GM23338 (cell line): ENCODE measurements around the gene HIVEP3. TPM values are rescaled to one million over a fixed set of nuclear protein-coding genes. Genes with fewer than 3 reads are reported as not detected.

Experiments
- ATAC-seq: fragments of 200-7000 bp; cut with Tn5 transposase; 3 replicates; pipeline ENCODE4 v1.9.1; 2020
- DNase-seq: peaks from one replicate; pipeline ENCODE4 v3.0.0-alpha.2; 2015; ENCODE audit warnings: low spot score
- H2AFZ ChIP-seq: fragments of 200-600 bp; sonication (generic); 2 replicates; pipeline ENCODE4 v1.8.0; 2016; ENCODE audit warnings: antibody characterized with exemption, mild to moderate bottlenecking, moderate library complexity
- H3F3A ChIP-seq: fragments of 200-600 bp; sonication (generic); replicated peaks from 2 replicates; pipeline ENCODE4 v1.8.0; 2017; ENCODE audit warnings: antibody characterized with exemption, mixed run types, low read depth
- H3K27ac ChIP-seq: fragments of 200-600 bp; sonication (generic); 2 replicates; pipeline ENCODE4 v1.6.1; 2016; ENCODE audit warnings: low read depth
- H3K27me3 ChIP-seq: fragments of 200-600 bp; sonication (generic); 2 replicates; pipeline ENCODE4 v1.8.0; 2016; ENCODE audit warnings: mild to moderate bottlenecking, mixed run types, moderate library complexity; ENCODE audit not compliant: insufficient read depth
- H3K36me3 ChIP-seq: fragments of 200-600 bp; sonication (generic); 2 replicates; pipeline ENCODE4 v1.8.0; 2016; ENCODE audit warnings: mild to moderate bottlenecking; ENCODE audit not compliant: insufficient read depth
- H3K4me1 ChIP-seq: fragments of 200-600 bp; sonication (generic); 2 replicates; pipeline ENCODE4 v1.8.0; 2016; ENCODE audit warnings: mild to moderate bottlenecking, moderate library complexity; ENCODE audit not compliant: insufficient read depth
- H3K4me2 ChIP-seq: fragments of 200-600 bp; sonication (generic); 2 replicates; pipeline ENCODE4 v1.7.1; 2017; ENCODE audit warnings: mixed run types
- H3K4me3 ChIP-seq: fragments of 200-600 bp; sonication (generic); 2 replicates; pipeline ENCODE4 v1.6.1; 2016; ENCODE audit warnings: mixed run types
- H3K79me2 ChIP-seq: fragments of 200-600 bp; sonication (generic); replicated peaks from 2 replicates; pipeline ENCODE4 v1.8.0; 2017; ENCODE audit warnings: mild to moderate bottlenecking; ENCODE audit not compliant: insufficient read depth
- H3K9me2 ChIP-seq: fragments of 200-600 bp; sonication (generic); 2 replicates; pipeline ENCODE4 v1.8.0; 2017; ENCODE audit not compliant: insufficient read depth
- H4K20me1 ChIP-seq: fragments of 200-600 bp; sonication (generic); replicated peaks from 2 replicates; pipeline ENCODE4 v1.8.0; 2017; ENCODE audit warnings: mild to moderate bottlenecking; ENCODE audit not compliant: insufficient read depth
- H3K27ac Mint-ChIP-seq: 2 replicates; pipeline ENCODE4 v1.8.0; 2020; ENCODE audit warnings: inconsistent platforms, mild to moderate bottlenecking, moderate library complexity, mixed read lengths
- H3K27me3 Mint-ChIP-seq: 3 replicates; pipeline ENCODE4 v1.8.0; 2022; ENCODE audit warnings: low read depth, mild to moderate bottlenecking, moderate library complexity, mixed read lengths, inconsistent platforms; ENCODE audit not compliant: insufficient read depth, poor library complexity
- H3K36me3 Mint-ChIP-seq: 3 replicates; pipeline ENCODE4 v1.8.0; 2021; ENCODE audit warnings: low read depth, mild to moderate bottlenecking, inconsistent platforms, moderate library complexity, mixed read lengths
- H3K4me1 Mint-ChIP-seq: 3 replicates; pipeline ENCODE4 v1.8.0; 2020; ENCODE audit warnings: mild to moderate bottlenecking, inconsistent platforms, mixed read lengths
- H3K4me3 Mint-ChIP-seq: 3 replicates; pipeline ENCODE4 v1.8.0; 2021; ENCODE audit warnings: moderate library complexity, mild to moderate bottlenecking, inconsistent platforms, mixed read lengths
- H3K9me3 Mint-ChIP-seq: 3 replicates; pipeline ENCODE4 v1.8.0; 2020; ENCODE audit warnings: moderate library complexity, mild to moderate bottlenecking, inconsistent platforms, mixed read lengths
- EZH2 ChIP-seq: fragments of 200-600 bp; sonication (generic); IDR thresholded peaks from one replicate; pipeline ENCODE4 v1.8.0; 2017; ENCODE audit warnings: antibody characterized with exemption, mild to moderate bottlenecking, low read depth; ENCODE audit not compliant: unreplicated experiment
- EZH2phosphoT487 ChIP-seq: fragments of 200-600 bp; sonication (generic); IDR thresholded peaks from one replicate; pipeline ENCODE4 v1.8.1; 2018; ENCODE audit warnings: antibody characterized with exemption; ENCODE audit not compliant: unreplicated experiment
- JUNB ChIP-seq: IDR thresholded peaks from one replicate; pipeline ENCODE4 v1.6.1; 2016; ENCODE audit warnings: antibody characterized with exemption; ENCODE audit not compliant: unreplicated experiment
- NANOG ChIP-seq: IDR thresholded peaks from 2 replicates; pipeline ENCODE4 v1.6.1; 2016; ENCODE audit warnings: antibody characterized with exemption, borderline replicate concordance
- POLR2AphosphoS5 ChIP-seq: IDR thresholded peaks from 2 replicates; pipeline ENCODE4 v1.6.1; 2016; ENCODE audit warnings: antibody characterized with exemption, low read depth
- ZNF114 ChIP-seq: fragments of 250-450 bp; sonication (Bioruptor Pico); IDR thresholded peaks from 2 replicates; pipeline ENCODE4 v1.5.0; 2020; ENCODE audit warnings: mild to moderate bottlenecking, moderate library complexity
- ZNF331 ChIP-seq: fragments of 250-450 bp; sonication (Bioruptor Pico); IDR thresholded peaks from 2 replicates; pipeline ENCODE4 v1.5.0; 2020; ENCODE audit warnings: low read depth, mild to moderate bottlenecking, moderate library complexity
- polyA plus RNA-seq: library from polyadenylated mRNA; unstranded; fragments of >200 nt; fragmentation: Nextera tagmentation; extraction: Ambion mirVana; gene quantifications from 2 replicates; pipeline ENCODE4 v1.2.1, GENCODE V29; 2016
- total RNA-seq: library from RNA; depleted of rRNA; stranded (reverse); fragments of >200 nt; shearing (Covaris generic); gene quantifications from 2 replicates; pipeline ENCODE4 v1.2.3, GENCODE V29; 2014
- TF ChIP-seq, protein P1 (sequence below): IDR thresholded peaks from one replicate; pipeline ENCODE4 v1.6.1; 2018; ENCODE audit warnings: antibody characterized with exemption; ENCODE audit not compliant: unreplicated experiment

The HIVEP3 gene
- total and polyA plus RNA-seq, 2 experiments from 2014 or later: 0.14 to 0.24 TPM

DNA sequence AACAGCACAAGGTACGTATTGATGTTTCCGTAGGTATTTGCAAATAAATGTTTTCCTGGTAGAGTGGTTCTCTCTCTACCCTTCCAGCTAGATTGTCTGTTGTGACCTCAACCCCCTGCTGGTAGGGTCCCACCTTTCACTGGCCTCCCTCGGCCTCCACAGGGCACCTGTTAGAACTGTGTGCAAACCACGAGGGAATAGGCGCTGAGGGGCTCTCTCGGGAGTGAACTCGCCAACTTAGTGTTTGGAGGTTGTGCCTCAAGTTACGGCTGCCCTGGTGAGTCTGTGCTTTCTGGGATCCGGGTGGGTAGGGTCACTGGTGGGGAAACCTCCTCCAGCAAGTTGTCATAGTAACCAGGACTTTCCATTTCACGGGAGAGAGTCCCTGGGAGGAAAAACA, 229.6 kb downstream of the HIVEP3 start:
- no peaks in the 10 kb centered on the region for H3K36me3 ChIP-seq
- H3K27me3 ChIP-seq: no peaks in the 10 kb centered on the region
- Mint-ChIP-seq H3K27ac (no peak overlapping the region), H3K4me1 (no peaks in the 10 kb centered on the region), H3K36me3 (no peaks in the 10 kb centered on the region), H3K27me3 (peaks cover 3% of the 10 kb centered on the region), H3K9me3 (no peaks in the 10 kb centered on the region), H3K4me3 (no peak overlapping the region)
- no peak for DNase-seq
- no peaks in the 10 kb centered on the region for H3K9me2 ChIP-seq
- no peak overlapping the region for H3K4me3 ChIP-seq
- no peaks in the 10 kb centered on the region for H3K4me1 ChIP-seq
- no peaks in the 10 kb centered on the region for H3F3A ChIP-seq
- no peak overlapping the region for H3K27ac ChIP-seq
- no peak overlapping the region for H2AFZ ChIP-seq
- H3K79me2 ChIP-seq: no peaks in the 10 kb centered on the region
- no peak for TF ChIP-seq EZH2
- no peak for TF ChIP-seq ZNF331 (CRISPR knock-in tag)
- TF ChIP-seq, protein P1, sequence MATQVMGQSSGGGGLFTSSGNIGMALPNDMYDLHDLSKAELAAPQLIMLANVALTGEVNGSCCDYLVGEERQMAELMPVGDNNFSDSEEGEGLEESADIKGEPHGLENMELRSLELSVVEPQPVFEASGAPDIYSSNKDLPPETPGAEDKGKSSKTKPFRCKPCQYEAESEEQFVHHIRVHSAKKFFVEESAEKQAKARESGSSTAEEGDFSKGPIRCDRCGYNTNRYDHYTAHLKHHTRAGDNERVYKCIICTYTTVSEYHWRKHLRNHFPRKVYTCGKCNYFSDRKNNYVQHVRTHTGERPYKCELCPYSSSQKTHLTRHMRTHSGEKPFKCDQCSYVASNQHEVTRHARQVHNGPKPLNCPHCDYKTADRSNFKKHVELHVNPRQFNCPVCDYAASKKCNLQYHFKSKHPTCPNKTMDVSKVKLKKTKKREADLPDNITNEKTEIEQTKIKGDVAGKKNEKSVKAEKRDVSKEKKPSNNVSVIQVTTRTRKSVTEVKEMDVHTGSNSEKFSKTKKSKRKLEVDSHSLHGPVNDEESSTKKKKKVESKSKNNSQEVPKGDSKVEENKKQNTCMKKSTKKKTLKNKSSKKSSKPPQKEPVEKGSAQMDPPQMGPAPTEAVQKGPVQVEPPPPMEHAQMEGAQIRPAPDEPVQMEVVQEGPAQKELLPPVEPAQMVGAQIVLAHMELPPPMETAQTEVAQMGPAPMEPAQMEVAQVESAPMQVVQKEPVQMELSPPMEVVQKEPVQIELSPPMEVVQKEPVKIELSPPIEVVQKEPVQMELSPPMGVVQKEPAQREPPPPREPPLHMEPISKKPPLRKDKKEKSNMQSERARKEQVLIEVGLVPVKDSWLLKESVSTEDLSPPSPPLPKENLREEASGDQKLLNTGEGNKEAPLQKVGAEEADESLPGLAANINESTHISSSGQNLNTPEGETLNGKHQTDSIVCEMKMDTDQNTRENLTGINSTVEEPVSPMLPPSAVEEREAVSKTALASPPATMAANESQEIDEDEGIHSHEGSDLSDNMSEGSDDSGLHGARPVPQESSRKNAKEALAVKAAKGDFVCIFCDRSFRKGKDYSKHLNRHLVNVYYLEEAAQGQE: no peak
- ATAC-seq: no peak
- H3K4me2 ChIP-seq: no peak overlapping the region
- H4K20me1 ChIP-seq: no peaks in the 10 kb centered on the region

DNA sequence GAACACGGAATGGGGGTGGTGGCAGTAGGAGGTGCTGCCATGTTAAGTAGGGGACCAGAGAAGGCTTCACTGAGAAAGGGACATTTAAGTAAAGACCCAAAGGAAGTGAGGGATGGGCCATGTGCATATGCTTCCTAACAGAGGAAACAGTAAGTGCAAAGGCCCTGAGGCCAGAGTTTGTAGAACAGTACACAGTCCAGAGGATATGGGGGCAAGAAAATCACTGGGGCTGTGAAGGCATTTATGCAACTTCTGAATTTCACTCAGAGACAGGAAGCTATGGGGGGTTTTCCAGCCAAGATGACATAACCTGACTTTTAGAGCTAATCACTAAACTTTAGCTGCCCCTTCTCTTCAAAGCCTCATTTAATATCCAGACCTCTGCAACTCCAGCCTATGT, 231.7 kb downstream of the HIVEP3 start:
- Histone ChIP-seq H4K20me1 (no peaks in the 10 kb centered on the region), H3K4me1 (no peaks in the 10 kb centered on the region), H3K4me2 (no peak overlapping the region), H3K4me3 (no peak overlapping the region), H3K27ac (no peak overlapping the region), H3K9me2 (0 out of 2 replicates have a peak, but pooled peaks cover 3% of the 10 kb centered on the region), H3K79me2 (no peaks in the 10 kb centered on the region), H3F3A (no peaks in the 10 kb centered on the region), H3K27me3 (no peaks in the 10 kb centered on the region), H3K36me3 (no peaks in the 10 kb centered on the region), H2AFZ (no peak overlapping the region)
- H3K4me3 Mint-ChIP-seq: no peak overlapping the region
- ATAC-seq (no peak), DNase-seq (no peak)
- H3K4me1 Mint-ChIP-seq: peaks cover under 1% of the 10 kb centered on the region; the same call in 2 of the 3 replicates
- peaks cover 5% of the 10 kb centered on the region for H3K27me3 Mint-ChIP-seq
- no peak overlapping the region for H3K27ac Mint-ChIP-seq
- no peaks in the 10 kb centered on the region for H3K36me3 Mint-ChIP-seq
- no peaks in the 10 kb centered on the region for H3K9me3 Mint-ChIP-seq
- no peak for TF ChIP-seq JUNB
- no peak for TF ChIP-seq POLR2AphosphoS5
- no peak for TF ChIP-seq ZNF114 (CRISPR knock-in tag)
- TF ChIP-seq ZNF331 (CRISPR knock-in tag): no peak
- no peak for TF ChIP-seq EZH2phosphoT487
- TF ChIP-seq NANOG: no peak
